GM19463 (cell line): ENCODE data around the gene PDE7B.
"Not testable (repeated sequence)": the region's sequence is repeated elsewhere in the genome, so short reads cannot be mapped to it uniquely, and the experiment has no call there.

Source experiments
- ATAC-seq: cut with Tn5 transposase; IDR thresholded peaks from one replicate; pipeline ENCODE4 v1.9.1; 2021; ENCODE audit warnings: mild to moderate bottlenecking, moderate library complexity; ENCODE audit not compliant: unreplicated experiment

PDE7B gene

GRCh38 chr6:136216503-136217401 lies 365.3 kb downstream of the PDE7B start:
- ATAC-seq = no peak

- ATAC-seq = not testable (repeated sequence)
Observed at GRCh38 chr6:136224974-136225373, 373.5 kb downstream of the PDE7B start.

- no peak for ATAC-seq
Observed at GRCh38 chr6:136225496-136225895, 374.0 kb downstream of the PDE7B start.

- ATAC-seq = peak; percentile 70
Observed at GRCh38 chr6:136226027-136226673, 374.6 kb downstream of the PDE7B start.

DNA sequence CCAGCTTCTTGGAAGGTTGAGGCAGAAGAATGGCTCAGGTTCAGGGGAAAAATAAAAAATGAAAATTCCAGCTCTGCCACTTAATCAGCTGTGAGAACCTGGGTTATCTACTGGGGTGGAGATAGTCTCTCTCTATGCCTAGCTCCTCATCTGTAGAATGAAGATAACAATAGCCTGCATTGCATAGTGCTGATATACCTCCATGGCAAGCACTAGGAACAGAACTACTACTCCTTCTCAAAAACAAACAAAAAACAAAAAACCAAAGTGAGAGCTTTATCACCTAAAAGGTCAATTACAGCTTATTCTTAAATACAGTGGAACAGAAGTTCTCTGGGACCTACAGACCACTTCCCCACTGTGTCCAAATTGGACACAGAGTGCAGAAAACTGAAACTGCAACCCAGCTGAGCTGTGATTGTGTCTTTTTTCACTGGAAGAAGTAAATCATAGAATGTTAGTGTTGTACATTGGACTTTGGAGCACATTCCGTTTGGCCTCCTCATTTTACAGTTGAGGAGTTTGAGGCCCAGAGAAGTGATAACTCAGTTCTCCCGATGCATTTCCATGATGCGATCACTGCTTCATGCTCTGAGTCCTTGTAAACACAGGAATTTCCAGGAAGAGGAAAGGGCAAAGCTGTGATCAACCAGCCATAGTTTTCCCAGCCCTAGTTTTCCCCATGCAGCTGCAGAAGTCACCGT lies 375.3 kb downstream of the PDE7B start:
- peak; percentile 25 for ATAC-seq

- ATAC-seq = no peak
Observed at GRCh38 chr6:136228814-136229213, 377.3 kb downstream of the PDE7B start.

DNA sequence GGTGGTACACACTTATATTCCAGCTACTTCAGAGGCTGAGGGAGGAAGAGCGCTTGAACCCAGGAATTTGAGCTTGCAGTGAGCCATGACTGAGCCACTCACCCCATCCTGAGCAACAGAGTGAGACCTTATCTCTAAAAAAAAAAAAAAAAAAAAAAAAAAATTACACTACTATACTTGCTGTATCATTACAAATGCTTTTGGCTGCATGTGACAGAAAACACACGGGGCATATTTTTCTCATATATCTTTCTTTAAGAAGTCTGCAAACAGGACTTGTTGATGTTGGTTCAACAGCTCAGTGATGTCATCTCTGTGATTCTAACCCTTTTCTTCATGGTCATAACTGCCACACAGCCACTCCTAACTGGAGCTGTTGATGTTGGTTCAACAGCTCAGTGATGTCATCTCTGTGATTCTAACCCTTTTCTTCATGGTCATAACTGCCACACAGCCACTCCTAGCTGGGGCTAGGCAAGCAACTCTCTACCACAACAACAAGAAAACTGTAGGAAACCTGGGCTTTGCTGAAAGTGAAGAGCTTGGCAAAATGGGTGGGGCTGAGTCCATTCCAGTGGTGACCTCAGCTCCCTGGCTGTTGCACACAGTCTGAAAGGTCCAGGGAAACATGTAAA lies 378.8 kb downstream of the PDE7B start:
- no peak for ATAC-seq

DNA sequence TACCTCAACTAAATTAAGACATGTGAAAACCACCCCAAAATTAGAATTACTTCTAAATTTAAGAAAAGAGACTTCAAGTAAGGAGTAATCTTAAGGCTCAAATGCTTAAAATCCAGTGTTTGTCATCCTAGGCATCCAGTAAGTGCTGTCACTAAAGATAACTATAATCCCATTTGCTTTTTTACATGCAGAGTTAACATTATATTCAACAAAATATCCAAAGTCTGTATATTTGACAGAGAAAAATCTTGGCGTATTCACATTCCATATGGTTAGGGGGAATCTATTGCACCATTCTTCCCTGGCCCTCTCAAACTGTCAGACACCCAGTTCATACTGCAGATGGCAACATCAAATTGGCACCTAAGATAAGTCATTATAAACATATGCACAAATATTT lies 381.2 kb downstream of the PDE7B start:
- no peak for ATAC-seq

- no peak for ATAC-seq
Observed at GRCh38 chr6:136235233-136235564, 383.7 kb downstream of the PDE7B start.

GRCh38 chr6:136236466-136237293 lies 385.2 kb downstream of the PDE7B start:
- no peak for ATAC-seq

DNA sequence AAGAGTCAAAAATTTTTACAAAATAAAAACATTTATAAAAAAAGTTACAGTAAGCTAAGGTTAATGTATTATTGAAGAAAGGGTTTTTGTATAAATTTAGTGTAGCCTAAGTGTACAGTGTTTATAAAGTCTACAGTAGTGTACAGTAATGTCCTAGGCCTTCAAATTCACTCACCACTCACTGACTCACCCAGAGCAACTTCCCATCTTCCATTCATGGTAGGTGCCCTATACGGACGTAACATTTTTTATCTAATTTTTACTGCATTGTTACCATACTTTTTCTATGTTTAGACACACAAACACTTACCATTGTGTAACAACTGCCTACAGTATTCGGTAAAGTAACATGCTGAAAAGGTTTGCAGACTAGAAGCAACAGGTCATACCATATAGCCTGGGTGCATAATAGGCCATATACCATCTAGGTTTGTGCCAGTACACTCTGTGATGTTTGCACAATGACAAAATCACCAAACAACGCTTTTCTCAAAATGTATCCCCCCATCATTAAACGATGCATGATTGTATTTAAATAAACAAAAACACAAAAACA lies 392.6 kb downstream of the PDE7B start:
- no peak for ATAC-seq
